Hematopoietic multipotent progenitor cell treated with erythropoietin and hydrocortisone succinate and interleukin-3 and kit ligand, for 15 days (in vitro differentiated cells): ENCODE measurements around the gene SREBF2.

Experiments
- DNase-seq: peaks from one replicate; pipeline ENCODE4 v3.0.0-alpha.2; 2015; ENCODE audit warnings: low spot score

The SREBF2 gene

DNA sequence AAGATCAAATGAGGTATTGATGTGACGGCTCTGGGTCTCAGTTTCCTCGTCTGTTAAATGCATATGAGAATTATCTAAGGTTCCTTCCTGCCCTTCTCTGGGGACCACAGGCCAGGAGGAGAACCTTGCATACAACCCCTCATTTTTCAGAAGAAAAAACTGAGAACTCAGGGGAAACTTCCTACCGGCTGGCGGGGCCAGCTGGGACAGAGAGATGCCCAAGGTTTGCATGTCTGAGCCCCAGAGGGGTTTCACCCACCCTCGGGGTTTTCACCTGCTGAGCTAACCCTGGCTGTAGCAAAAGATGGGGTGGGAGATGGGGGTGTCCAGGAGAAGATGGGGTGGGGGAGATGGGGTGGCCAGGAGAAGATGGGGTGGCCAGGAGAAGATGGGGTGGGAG, 89.4 kb downstream of the SREBF2 start:
- DNase-seq, result no peak

DNA sequence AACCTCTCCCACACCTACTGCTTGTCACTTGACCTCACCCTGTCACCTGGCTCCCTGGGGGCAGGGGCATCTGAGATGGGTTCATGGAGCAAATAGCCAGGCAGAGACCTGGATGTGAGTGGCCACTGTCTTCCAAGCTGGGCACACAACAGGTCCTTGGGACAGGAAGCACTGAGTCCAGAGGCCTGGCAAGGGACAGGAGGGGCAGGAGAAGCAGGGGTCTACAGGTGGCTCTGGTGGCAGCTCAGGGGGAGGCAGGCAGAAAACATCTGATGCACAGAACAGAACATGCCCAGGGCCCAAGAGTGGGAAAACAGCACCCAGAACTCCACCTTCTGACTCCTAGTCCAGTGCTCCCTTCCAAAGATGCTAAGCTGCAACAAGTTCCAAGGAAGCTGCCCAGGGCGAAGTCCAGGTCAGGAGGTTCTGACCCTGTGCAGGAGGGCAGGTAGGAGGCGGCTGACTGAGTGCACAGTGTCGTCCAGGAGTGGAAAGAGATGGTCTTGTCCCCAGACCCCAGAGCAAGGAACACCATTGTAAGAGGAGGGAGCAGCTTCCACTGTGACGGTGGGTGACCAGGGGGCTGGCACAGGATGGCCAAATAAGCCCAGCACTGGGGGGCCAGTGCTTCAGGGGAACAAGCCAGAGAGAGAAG, 90.2 kb downstream of the SREBF2 start:
- no peak for DNase-seq

DNA sequence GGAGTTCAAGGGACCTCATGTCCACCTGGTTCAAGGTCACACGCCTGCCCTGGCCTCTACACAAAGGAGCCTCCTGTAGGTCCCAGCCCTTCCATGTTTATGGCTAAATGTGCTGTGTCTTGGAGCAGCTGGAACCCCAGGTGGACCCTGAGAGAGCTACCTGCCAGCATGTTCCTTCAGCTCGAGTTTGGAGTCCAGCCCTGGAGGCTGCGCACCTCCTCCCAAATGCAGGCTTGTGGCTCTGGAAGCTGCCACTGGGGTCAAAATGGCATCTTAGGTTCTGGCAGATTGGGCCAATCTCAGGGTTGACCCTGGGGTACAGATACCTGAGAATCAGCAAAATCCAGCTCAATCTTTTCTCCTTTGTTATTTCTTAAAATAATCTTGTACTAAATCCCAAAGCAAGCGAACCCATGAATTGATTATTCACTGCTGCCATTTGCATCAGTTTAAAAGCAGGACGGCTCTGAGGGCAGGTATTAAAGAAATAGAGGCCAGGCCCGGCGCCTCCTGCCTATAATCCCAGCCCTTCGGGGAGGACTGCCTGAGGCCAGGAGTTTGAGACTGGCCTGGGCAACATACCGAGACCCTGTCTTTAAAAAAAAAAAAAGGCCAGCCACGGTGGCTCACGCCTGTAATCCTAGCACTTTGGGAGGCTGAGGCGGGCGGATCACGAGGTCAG, 90.8 kb downstream of the SREBF2 start:
- DNase-seq, result no peak

DNA sequence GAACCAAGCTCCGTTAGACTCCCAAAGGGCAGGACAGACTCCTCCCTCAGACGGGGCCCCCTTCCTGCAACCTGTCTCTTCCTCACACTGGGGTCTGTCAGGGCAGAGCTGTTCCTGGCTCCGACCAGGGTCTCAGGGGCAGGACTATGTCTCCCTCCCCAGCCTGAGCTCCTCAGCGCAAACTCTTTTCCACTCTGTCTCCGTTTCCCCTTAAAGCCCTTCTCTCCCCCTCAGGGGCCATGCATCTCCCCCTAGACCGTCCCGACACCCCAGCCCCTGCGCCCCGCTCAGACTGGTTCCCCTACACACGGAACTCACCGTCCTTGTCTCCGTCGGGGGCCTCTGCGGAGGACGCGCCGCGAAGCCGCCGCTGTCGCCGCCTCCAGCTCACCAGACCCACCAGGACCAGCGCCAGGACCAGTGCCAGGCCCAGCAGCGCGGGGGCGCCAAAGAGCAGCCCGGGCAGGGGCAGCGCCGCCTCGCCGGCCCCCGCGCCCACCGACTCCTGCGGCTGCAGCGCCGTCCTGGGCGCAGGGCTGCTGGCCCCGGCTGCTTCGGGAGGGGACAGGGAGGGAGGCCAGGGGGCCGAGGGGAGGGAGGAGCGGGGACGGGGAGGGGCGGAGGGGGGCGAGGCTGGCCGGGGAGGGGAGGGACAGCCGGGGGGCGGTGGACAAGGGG, 93.0 kb downstream of the SREBF2 start:
- peak; percentile 40 for DNase-seq

DNA sequence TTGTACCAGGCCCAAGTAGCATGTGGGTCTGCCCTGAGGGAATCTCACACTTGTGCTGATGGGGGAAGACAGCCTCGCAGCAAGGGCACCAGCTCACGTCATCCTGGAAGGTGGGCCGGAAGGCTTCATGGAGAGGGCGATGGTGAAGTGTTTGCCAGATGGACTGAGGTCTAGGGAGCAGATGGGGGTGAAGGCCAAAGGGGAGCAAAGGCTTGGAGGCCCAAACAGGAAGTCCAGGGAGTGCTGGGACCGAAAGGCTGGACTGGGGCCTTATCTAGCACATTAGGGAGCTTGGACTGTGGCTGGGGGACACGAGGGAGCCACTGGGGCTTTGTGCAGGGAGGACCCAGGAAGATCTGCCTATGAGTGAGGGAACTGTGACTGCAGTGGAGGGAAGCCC, 94.9 kb downstream of the SREBF2 start:
- DNase-seq, result no peak

DNA sequence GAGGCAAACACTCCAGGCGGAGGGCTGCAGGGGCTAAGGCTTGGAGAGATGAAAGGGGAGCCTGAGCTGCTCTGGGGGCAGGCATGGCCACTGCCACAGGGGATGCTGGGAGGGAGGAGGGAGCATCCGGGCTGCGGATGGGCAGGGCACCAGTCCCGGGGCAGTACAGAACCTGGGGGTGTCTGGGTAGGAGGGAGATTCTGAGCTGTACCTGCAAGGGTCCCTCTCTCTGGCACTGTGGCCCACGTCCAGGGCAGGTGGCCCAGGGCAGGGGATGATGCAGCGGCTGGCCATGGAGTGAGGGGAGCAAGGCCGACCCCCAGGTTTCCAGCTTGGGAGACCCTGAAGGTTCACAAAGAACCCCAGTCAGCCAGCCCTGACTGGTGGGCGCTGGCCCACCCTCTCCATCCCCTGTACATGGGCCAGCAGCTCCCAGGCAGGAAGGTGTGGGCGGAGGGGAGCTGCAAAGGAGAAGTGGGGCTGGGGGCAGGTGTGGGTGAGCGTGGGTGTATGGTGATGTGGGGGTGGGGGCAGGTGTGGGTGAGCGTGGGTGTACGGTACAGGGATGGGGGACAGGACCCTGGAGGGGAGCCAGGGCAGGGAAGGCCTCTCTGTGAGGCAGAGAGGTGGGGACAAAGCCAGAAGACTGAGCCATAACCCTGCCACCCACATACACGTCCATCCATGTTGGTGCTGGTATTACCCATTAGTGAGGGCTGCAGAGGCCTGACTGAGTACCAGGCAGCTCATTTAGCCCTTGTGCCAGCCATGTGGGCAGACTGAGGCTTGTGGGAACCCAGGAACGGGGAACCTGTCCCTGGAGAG, 95.9 kb downstream of the SREBF2 start:
- no peak for DNase-seq

DNA sequence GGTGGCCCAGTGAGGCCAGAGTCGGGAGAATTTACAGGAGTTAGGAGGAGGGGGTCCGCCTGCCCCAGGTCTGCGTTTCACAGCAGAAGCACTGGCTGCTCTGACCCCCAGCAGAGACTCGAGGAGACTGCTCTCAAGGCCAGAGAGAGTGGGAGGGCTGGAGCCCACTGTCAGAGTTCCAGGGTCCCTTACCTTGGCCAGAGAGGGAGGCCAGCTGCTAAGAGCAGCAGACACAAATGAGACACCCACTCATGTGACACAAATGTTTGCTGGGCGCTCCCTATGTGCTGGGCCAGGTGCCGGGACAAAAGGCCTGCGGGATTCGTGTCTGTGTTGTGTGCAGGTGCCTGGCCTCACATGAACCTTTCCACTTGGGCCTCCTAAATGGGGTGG, 96.5 kb downstream of the SREBF2 start:
- no peak for DNase-seq

DNA sequence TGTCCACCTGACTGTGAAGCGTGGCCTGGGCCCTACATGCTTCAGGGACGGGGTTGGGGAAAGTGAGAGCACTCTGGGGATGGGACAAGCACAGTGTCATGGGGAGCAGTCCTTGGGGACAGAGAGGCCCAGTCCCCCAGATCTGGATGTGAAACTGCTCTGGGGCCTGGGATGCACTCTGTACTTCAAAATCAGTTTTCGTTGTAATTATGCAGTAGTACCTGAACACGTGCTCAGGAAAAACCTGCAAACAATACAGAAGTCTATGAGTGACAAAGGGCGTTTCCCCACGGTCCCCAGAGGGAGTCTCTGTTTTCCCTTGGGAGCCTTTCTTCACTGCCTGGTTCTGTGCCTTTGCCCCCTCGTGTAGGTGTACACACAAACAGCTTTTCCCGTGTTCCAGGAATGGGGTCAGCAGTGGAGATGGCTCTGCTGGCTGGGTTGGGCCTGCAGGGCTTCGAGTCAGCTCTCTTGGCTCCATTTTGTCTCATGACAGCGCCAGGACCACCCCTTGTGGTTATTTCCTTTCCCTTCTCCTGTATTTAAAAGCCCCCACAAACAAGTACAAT, 98.9 kb downstream of the SREBF2 start:
- DNase-seq, result no peak

DNA sequence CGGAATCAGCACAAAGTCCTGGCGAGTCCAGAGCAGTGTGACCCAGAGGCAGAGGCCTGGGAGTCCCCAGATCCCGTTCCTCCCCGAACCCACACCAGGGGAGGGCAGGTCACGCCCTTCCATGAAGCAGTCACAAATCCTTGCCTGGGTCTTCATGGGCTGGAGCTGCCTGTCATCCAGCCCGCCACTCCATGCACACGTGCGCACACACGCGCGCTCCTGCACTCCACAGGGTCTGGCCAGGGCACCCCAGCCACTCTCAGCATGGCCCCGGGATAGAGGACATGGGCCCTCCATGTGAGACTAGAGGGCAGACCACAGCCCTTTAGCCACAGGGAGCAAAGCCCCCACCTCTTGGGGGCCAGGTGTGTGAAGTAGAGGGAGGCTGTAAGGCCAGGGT, 99.4 kb downstream of the SREBF2 start:
- no peak for DNase-seq

DNA sequence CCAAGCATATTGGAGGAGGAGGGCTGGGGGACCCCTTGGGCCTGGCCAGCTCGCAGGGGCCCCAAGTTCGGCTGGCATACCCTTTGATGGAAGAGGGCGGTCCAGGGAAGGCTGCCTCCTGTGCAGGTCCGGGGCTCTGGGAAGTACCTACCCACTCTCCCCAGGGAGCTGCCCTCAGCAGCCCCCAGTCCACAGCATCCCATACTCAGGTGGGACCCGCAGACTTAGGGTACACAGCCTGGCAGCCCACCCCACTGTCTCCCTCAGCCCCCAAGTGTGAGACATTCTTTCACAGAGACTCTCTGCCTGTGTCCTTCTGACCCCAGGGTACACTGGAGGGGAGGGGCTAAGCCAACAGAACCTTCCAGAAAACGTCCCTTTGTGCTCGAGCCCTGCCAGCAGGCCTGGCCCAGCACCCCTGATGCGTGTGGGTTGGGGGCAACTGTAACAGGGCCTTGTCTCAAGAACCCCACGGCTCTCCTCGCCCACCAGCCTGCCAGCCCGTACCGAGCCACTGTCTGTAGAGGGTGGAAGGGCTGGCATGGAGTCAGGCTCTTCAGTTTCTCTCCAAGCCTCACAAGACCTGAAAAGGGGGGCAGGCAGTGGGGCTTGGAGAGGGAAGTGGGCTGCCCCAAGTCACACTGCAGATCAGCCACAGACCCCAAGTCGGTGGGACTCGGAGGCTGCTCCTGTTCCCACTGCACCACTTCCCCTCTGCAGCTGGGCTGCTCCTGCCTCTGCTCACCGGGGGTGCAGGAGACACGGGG, 100.7 kb downstream of the SREBF2 start:
- DNase-seq, result no peak

DNA sequence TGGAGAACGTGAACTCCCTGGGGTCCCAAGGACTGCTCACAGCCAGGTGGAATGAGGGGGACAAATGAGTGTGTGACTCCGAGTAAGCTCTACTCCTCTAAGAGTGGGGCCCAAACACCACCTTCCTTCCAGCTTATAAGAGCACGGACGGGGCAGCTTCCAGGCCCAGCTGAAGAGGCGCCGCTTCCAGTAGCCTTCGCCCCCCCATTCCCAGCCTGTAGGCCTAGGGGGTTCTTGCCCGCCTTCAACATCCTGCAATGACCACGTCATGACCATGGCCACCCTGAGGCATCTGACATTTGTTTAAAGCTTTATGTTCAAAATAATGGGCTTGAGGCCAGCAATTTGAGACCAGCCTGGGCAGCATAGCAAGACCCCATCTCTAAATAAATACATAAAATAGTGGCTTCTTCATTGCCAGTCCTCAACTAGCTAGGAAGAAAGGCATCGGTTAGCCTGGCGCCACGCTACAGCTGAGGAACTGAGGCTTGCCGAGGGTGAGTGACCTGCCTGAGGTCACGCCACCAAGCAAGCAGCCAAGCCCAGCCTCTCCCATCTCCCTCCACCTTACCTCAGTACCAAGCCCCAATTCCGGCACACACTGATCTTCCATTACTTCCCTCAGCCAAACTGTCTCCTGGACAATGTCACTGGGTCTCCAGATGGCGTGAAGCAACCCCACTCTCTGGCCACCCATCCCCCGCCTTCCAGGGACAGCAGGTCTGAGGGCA, 101.5 kb downstream of the SREBF2 start:
- DNase-seq, result no peak

DNA sequence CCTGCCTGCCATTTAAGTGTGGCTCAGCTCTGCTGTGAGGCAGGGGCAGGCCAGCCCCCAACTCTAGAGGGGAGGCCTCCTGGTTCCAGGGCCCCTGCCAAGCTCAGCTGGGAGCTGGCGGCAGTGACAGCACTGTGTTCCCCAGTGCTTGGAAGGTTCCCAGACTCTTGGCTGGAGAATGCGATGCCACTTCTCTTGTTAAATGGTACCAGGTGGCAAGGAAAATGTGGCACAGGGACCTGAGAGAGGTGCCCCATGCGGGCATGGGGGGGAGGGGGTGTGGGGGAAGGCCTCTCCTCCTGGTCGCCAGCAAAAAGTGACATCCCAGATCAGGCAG, 102.1 kb downstream of the SREBF2 start:
- DNase-seq, result no peak

DNA sequence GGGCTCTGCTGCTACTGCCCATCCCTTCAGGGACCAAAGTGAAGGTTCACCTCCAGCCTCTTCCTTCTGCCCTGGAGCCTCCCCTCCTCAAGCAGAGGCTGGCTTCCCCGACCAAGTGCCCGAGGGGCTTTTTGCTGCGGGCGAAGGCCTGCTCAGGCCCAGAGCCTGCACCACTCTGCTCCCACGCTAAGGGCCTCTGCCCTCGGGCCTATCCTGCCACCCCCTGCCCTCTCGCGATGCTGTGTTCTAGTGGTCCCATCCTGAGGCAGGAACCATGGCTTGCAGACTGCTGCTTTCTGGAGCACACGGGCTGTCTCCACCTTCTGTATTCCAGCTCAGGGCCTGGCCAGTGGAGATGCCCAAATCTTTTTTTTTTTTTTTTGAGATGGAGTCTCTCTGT, 102.6 kb downstream of the SREBF2 start:
- DNase-seq, result no peak

DNA sequence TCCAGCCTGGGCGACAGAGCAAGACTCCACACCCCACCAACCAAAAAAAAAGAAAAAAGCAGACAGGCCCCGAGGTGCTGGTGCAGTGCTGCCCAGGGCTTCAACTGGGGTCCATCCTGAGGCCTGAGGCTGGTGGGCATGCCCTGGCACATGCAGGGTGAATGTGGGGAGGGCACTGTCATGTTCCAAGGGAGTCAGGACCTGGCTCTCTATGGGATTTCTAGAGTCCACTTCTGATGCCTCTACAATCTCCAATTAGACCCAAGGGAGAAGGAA, 103.9 kb downstream of the SREBF2 start:
- DNase-seq, result no peak

DNA sequence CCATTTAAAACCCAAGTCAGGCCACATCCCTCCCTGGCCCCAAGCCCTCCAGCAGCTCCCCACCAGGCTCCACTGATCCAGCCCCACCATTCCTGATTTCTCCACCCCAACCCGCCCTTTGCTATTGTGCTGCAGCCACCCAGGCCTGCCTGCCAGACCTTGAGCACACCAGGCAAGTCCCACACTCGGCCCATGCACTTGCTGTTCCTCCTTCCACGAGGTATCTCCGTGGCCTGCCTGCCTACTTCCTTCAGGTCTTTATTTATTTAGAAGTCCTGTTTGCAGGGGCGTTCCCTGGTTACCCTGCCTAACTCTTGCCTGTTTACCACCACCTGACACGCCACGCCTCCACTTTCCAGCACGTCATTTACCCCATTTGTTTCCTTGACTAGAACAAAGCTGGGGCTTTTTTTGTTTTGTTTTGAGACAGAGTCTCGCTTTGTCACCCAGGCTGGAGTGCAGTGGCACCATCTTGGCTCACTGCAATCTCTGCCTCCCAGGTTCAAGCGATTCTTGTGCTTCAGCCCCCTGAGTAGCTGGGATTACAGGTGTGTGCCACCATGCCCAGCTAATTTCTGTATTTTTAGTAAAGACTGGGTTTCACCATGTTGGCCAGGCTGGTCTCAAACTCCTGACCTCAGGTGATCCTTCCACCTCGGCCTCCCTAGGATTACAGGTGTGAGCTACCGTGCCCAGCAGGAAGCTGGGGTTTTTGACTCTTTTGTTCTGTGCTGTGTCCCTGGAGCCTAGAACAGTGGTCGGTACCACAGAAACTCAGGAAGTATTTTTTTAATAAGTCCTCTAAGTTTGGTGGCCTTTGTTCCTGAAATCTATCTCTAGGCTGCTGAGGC, 107.3 kb downstream of the SREBF2 start:
- no peak for DNase-seq

DNA sequence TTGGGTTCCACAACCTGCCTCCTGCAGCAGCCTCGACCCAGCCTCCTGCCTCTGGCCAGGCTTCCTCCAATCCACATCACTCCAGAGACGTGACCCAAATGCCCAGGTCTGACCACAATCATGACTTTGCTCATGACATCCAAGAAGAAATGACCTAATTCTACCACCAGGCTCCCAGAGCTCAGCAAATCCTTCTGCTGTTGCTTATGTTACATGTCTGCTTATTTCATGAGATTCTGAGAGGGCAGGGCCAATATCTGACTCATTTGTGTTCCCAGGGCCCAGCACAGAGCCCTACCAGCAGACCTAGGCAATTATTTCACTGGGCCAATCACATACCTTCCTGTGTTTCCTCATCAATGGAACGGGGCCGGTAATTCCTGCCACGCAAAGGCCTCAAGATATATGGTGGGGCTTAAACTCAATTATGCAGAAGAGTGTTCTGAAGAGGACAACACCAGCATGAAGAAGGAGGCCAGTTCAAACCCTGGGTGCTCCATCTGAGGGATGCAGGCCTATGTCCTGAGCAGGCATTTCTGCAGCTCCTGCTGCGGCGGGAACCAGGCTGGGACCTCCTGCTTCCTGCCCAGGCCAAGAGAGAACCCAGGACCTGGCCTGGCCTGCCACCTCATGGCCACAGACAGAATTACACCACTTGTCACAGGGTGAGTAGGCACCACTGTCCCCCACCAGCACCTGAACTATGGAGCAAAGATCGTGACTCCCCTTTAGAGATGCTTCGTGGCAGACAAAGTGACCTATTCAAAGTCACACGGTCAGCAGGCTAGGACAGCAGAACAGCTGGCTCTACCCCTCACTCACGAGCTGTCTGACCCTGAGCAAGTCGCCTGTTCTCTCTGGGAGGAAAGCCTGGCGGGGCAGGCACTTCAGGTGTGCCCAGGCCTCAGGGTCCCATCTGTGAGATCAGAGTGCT, 108.2 kb downstream of the SREBF2 start:
- peak; percentile 78 for DNase-seq

DNA sequence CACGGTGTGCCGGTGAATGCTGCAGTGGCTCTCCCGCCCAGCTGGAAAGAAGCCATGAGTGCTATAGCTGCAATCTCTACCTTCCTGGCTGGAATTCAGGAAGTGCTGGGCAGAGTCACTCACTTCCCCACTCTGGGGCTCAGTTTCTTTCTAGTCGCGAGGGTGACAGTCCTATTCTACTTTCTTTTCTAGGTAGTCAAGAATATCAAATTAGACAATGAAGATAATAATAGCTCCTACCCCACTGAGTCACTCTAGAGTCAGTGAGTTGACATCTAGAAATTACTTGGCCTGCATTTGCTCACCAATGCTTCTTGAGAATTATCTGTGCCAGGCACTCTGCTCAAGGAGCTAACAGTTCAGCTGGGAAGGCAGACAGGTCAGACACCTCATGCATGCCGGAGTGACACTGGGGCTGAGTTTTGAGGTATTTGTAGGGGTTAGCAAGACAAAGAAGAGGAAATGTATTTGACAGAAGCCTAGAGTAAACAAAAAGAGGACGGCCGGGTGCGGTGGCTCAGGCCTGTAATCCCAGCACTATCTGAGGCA, 110.8 kb downstream of the SREBF2 start:
- DNase-seq, result no peak

DNA sequence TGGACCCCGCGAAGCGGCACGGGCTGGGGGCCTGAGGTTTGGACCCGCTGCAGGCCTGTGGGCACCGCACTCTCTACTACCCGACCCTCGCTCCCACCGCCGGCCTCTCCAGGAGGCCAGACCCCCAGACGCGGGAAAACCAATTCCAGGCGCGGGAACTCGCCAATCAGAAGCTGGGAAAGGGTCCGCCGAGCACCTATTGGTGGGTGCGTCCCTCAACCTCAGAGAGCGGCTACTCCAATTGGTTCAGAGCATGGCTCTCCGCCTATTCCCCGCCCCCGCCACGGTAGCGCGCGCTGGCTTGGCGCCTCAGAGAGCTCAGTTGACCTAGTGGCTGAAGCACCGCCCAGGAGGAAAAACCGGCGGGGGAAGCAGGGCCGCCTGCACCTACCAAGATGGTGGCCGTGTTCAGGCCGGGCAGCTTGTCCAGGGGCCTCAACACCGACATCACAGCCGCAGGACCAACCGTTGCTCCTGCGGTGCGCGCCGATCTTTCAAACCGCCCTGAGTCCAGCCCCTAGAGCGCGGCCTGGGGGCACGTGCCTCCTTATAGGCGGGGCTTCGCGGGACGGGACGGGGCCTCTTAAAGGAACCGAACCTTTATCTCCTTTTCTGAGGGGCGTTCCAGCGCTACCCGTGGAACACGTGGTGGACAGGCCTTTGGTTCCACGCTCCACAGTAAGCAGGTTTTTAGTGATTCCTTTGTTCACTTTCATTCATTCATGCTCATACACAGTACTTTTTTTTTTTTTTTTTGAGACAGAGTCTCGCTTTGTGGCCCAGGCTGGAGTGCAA, 113.9 kb downstream of the SREBF2 start, which contains the start of gene CENPM:
CENPM (minus strand) TSS at position 524 of the 795 bp plus-strand sequence; CDS start at position 448, 76 bp downstream.
- peak; percentile 91 for DNase-seq
